ENCODE results near the gene USP9X. TPM values are rescaled to one million over a fixed set of nuclear protein-coding genes. Genes with fewer than 3 reads are reported as not detected.
A peak's percentile ranks its signal among the peaks of the same experiment; 100 is the strongest.

Gene USP9X
- total and polyA plus RNA-seq, 2 donors (not counting 3 experiments of a cell fraction or from before 2014, with no cell fraction given) = 13.7 to 66.8 TPM

- peak; percentile 59 for DNase-seq (ENCODE audit: low read depth, low spot score)
Observed at GRCh38 chrX:41250867-41251266, 165.6 kb downstream of the USP9X start.

More at GRCh38 chrX:41250867-41251266, 165.6 kb downstream of the USP9X start:
- Histone ChIP-seq H3K79me2 (ENCODE audit: control insufficient read depth, insufficient read depth, low read length) (no peaks in the 10 kb centered on the region), H3K4me1 (ENCODE audit: control insufficient read depth, extremely low read depth, insufficient read depth, low read length) (no peaks in the 10 kb centered on the region), H3K9me1 (replicated peaks; ENCODE audit: control insufficient read depth, extremely low read depth, insufficient read depth, low read length) (no peaks in the 10 kb centered on the region), H3K9me3 (replicated peaks; ENCODE audit: control insufficient read depth, insufficient read depth, low read length) (no peaks in the 10 kb centered on the region), H3K27me3 (ENCODE audit: control insufficient read depth in 2 of 2, insufficient read depth in 2 of 2, low read length in 2 of 2) (no peaks in the 10 kb centered on the region), H3K9ac (replicated peaks; ENCODE audit: extremely low read depth, insufficient read depth, low read length) (no peak overlapping the region), H2AFZ (ENCODE audit: low read depth, low read length) (no peak overlapping the region), H3K27ac (ENCODE audit: insufficient read depth, low read depth, low read length) (peak overlapping the region; percentile 59), H3K36me3 (ENCODE audit: control insufficient read depth in 2 of 2, extremely low read depth in 1 of 2, insufficient read depth in 2 of 2, low read length in 2 of 2) (no peaks in the 10 kb centered on the region), H3K4me3 (replicated peaks in 1 of 3; ENCODE audit: insufficient read depth in 1 of 3, low read depth in 1 of 3, low read length in 3 of 3) (no peak overlapping the region), H4K20me1 (replicated peaks; ENCODE audit: control insufficient read depth, extremely low read depth, insufficient read depth, low read length) (no peaks in the 10 kb centered on the region), H3K4me2 (ENCODE audit: insufficient read depth, low read length) (no peak overlapping the region)
- intact Hi-C loops (cut with micrococcal nuclease) = loop anchor here (2.0 to 5.0 kb wide), 2 partner anchors 114 to 376 kb away; no protein-coding TSS in a partner anchor
- dilution Hi-C loops (cut with MboI; ENCODE audit: extremely low pct_ligation_motif_present, low sequenced_read_pairs) = no loop called here
- CTCF ChIA-PET = interaction anchor here (4.4 kb wide), 1 partner anchor 71 kb away, joined by 34 read pairs; no protein-coding TSS in a partner anchor
- no TSS peak for BruUV-seq (replicated peaks)
- peak; percentile 82 for FAIRE-seq
- POLR2A ChIA-PET = no interaction called here
- TF ChIP-seq, protein P1, sequence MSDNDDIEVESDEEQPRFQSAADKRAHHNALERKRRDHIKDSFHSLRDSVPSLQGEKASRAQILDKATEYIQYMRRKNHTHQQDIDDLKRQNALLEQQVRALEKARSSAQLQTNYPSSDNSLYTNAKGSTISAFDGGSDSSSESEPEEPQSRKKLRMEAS (IDR thresholded peaks at IDR 0.05; ENCODE audit: insufficient read depth, insufficient read length) = no peak
- TF ChIP-seq POLR2A (IDR thresholded peaks at IDR 0.05; ENCODE audit: low read depth, low read length) (no peak), POLR2AphosphoS5 (IDR thresholded peaks at IDR 0.05; ENCODE audit: insufficient read depth, low read depth, low read length) (peak; percentile 29), CTCF (IDR thresholded peaks at IDR 0.05; ENCODE audit: extremely low read depth in 1 of 2, insufficient read depth in 1 of 2, low read depth in 1 of 2, low read length in 2 of 2) (no peak), EZH2 (IDR thresholded peaks at IDR 0.05; ENCODE audit: borderline replicate concordance, low read depth, low read length, severe bottlenecking) (no peak), MYC (IDR thresholded peaks at IDR 0.05; ENCODE audit: low read depth, low read length) (no peak), FOS (IDR thresholded peaks at IDR 0.05; ENCODE audit: borderline replicate concordance, insufficient read depth, low read length) (peak; percentile 48), GATA2 (IDR thresholded peaks at IDR 0.05; ENCODE audit: insufficient read depth, insufficient read length, low read depth, low read length) (no peak), JUN (IDR thresholded peaks at IDR 0.05; ENCODE audit: borderline replicate concordance, insufficient read depth, insufficient read length, low read depth) (peak; percentile 56)
